HG02678 (cell line): ENCODE measurements around the gene TSG101.

Experiments used
- ATAC-seq: cut with Tn5 transposase; IDR thresholded peaks from one replicate; pipeline ENCODE4 v1.9.1; 2021; ENCODE audit warnings: mild to moderate bottlenecking, moderate library complexity; ENCODE audit not compliant: unreplicated experiment

The TSG101 gene, protein sequence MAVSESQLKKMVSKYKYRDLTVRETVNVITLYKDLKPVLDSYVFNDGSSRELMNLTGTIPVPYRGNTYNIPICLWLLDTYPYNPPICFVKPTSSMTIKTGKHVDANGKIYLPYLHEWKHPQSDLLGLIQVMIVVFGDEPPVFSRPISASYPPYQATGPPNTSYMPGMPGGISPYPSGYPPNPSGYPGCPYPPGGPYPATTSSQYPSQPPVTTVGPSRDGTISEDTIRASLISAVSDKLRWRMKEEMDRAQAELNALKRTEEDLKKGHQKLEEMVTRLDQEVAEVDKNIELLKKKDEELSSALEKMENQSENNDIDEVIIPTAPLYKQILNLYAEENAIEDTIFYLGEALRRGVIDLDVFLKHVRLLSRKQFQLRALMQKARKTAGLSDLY

DNA sequence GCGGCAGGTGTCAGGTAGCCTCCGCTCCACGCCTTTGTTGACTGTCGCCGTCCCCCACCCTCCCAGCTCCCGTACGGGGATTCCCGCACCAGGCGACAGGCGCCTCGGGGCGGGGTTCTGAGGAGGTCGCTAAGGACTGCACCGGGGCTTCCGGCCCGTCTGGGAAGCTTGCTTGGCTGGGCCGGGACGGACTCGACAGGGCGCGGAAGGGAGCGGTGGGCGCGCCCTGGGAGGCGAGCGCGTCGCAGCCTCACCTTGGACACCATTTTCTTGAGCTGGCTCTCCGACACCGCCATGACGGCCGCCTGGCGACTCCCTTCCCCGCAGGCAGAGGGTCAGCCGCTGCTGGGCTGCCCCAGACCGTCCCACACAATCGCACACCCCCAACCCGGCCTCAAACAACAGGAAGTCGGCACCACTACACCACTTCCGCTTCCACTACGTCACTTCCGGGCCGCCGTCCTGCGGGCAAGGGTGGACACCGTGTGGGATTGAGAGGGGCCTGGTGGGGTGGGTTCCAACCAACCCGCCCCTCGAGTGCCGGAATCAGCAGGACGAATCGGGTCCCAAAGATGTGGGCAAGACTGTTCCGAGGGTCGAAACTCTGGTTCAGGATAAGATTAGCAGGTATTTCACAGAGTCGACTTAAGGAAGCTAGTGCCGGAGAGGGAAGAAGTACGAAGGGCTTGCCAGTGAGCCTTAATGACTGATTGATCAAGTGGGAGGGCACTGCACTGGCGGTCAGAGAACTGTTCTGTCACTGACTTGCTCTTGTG, at the start of gene TSG101:
Gene TSG101 (minus strand): TSS at position 422 of the 776 bp plus-strand sequence. CDS start 126 bp downstream, at position 296.
- peak; percentile 96 for ATAC-seq

- no peak for ATAC-seq
These were observed 48.6 kb upstream of the TSG101 start for GRCh38 chr11:18575361-18575760.

DNA sequence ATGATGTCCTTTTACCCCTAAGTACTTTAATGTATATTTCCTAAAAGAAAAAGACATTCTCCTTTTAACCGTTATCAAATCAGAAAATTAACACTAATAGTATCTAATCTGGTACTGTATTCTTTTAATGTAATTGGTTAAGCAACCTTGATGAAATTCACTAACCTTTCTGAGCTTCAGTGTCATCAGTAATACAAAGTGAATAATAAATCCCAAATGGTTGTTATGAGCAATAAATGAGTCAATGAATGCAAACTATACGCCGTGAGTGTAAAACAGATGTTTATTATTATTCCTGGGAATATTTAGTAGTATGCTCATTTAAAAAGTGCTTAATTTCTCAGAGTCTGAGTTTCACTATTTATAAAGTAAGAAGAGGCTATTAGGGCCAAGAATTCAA, 40.3 kb upstream of the TSG101 start:
- no peak for ATAC-seq

DNA sequence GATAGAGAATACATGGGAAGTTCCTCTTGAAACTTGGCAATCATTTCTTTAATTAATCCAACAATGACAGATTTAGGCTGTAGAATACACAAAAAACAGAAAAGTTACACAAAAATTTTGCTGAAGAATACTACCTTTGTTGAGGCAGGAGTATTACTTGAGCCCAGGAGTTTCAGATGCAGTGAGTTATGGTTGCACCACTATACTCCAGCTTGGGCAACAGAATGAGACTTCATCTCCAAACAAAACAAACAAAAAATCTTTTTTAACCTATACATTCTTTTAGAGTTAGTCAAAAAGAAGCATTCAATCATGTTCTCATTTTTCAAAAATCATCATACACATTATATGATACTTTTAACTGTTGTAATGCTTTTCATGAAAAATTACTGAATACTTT, 39.7 kb upstream of the TSG101 start:
- ATAC-seq, result no peak

DNA sequence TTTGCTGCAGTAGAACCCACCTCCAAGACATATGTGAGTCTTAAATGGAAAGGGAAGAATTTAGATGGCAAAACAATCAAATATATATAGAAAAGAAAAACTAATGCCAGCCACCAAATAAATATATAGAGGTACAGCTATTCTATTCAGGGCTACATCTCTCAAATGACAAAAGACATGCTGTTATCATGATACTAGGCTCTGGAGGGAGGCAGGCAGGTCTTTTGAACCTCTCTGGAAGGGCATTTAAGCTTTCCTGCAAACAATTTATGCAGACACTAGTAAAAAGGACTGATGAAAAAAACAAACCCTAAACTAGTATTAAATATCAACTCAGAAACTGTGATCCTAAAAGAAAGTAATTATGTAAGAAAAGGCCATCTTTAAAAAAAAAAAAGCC, 37.4 kb upstream of the TSG101 start:
- no peak for ATAC-seq

DNA sequence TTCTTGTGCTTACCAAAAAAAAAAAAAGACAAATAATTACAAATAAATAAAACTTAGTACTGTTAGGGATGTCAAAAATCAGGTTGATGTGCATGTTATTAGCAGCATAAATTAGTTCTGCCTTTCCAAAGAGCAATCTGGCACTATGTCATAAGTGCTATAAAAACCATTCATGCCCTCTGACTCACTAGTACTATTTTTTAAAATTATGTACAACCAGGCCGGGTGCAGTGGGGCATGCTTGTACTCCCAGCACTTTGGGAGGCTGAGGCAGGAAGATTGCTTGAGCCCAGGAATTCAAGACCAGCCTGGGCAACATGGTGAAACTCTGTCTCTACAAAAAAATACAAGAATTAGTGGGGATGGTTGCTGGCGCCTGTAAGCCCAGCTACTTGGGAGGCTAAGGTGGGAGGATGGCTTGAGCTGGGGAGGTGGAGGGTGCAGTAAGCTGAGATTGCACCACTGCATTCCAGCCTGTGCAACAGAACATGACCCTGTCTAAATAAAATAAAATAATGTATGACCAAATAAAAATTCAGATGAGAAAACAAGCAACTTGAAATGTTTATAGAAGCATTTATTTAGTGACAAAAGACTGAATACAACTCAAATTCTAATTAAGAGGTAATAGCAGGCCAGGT, 36.5 kb upstream of the TSG101 start:
- no peak for ATAC-seq

DNA sequence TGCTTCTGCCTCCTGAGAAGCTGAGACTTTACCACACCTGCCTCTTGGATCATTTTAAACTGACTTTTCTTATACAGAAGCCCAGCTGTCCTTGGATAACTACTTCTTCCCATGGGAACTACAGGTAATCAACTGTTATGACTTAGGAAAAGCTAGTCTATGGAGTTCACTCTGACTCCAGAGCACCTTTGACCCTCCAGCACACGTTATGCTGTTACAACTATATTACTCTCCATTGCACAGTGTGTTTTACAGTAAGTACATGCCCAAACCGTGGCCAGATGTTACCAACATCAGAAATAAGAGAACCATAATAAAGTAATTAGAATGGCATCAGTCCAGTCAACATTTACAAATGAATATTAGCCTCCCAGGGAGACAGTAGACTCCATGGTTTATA, 21.3 kb upstream of the TSG101 start:
- no peak for ATAC-seq

DNA sequence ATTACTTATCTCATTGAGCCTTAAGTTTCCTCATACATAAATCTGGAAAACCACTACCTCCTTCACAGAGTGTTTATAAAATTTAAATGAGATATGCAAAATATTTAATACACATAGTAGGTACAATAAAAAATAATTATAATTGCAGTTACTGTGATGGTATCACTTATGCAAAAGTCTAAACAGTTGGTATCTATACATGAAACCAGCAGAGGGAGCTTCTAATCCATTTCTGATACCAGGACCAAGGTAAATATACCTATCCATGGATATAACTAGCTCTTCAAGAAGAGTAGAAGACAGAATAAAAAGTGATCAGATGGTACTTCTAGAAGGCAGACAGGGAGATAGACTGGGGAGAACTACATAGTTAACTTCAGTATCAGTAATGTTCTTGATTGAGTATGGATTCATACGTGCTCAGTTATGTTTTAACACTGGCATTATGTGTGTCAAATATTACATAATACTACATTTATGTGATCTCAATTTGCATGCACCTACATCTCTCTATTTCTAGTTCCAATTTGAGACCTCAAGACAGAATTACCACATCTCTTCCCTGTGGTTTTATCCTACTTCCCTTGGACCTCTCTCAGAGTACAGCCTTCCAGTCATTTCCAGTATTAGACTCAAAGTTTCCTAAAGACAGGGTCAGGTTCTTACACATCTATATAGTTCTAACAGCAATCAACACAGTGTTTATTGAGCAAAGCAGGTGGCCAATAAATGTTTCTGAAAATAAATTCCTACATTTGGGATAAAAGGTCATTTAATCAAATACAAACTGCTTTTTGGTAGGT, 13.7 kb upstream of the TSG101 start:
- ATAC-seq, result no peak

DNA sequence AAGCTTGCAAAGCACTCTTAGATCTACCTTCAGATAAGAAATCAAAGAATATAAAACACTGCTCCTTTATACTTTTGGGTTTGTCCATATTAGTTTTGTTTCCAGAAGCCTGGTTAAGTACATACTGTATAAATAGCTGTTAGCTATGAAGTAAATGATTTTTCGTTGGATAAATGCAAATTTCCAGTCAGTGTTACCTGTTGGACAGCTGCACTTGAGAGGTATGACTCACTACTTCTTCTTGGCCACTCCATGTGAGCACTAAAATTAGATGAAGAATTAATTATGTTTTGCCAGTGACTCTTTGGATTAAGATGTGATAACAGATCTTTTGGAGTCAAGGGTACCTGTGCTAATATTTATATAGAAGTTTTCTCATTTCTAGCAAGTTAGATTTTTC, 9.5 kb upstream of the TSG101 start:
- no peak for ATAC-seq

- ATAC-seq, result no peak
These were observed 7.5 kb upstream of the TSG101 start for GRCh38 chr11:18534245-18534644.

GRCh38 chr11:18533365-18533764, 6.6 kb upstream of the TSG101 start:
- no peak for ATAC-seq

GRCh38 chr11:18527512-18527911, 770 bp upstream of the TSG101 start:
- no peak for ATAC-seq

DNA sequence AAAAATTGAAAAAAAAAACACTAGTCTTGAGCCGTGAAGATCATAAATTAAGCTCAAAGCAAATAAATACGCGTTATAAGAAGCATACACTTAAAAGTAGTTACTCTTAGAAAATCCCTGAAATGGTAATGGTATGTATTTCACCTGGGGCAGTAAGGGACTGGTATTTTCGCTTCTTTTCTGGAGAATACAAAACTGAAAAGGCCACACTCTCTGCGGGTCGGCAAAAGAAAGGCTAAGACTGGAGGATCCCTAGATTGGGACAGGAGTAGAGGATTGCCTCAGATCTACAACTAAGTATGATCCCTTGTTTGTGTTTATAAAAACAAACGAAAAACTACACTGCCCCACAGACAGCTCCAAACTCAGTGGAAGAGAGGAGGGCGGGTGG, 617 bp downstream of the TSG101 start:
- ATAC-seq, result no peak

- ATAC-seq, result no peak
These were observed 2.5 kb downstream of the TSG101 start for GRCh38 chr11:18524248-18524647.

GRCh38 chr11:18523084-18523483, 3.7 kb downstream of the TSG101 start:
- no peak for ATAC-seq

DNA sequence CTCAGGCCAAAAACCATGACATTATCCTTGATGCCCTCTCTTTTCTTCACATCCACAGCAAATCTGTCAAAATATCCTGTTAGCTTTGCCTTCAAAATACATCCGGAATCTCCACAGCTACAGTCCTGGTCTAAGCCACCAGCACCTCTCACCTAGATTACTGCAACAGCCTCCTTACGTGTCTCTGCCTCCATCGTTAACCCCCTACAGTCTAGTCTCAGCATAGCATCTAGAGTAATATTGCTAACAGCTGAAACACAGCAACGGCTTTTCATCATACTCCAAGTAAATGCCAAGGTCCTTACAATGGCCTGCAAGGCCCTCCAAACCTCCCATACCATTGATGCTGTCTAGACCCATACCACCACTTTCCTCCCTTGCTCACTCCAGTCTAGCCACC, 4.4 kb downstream of the TSG101 start:
- ATAC-seq, result no peak

DNA sequence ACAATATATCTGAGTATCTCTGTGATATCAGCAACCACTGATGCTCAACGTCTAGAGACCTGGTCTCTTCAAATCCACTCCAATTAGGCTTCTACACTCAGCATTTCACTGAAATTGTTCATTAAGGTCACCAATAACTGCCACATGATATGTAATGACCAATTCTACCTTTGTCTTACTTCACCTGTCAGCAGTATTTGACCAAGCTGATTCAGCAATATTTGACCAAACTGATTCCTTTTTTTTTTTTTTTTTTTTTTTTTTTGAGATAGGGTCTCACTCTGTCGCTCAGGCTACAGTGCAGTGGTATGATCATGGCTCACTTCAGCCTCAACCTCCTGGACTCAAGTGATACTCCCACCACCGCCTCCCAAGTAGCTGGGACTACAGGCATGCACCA, 5.6 kb downstream of the TSG101 start:
- no peak for ATAC-seq

- no peak for ATAC-seq
These were observed 24.4 kb downstream of the TSG101 start for GRCh38 chr11:18502352-18502751.

DNA sequence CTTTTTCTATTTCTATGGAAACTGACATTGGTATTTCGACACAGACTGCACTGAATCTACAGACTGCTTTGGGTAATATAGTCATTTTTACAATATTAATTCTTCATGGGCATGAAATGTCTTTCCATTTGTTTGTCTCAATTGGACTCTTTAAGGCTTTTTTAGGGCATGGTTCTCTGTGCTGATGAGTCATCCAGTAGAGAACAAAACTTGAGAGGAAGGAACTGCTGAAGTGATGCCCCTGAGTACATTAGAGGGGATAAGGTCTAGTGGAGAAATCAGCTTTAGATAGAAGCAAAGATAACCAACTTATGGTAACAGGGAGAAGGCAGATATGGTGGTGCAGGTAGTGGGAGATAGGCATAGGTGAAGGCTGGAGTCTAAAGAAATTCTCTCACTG, 25.1 kb downstream of the TSG101 start:
- no peak for ATAC-seq

DNA sequence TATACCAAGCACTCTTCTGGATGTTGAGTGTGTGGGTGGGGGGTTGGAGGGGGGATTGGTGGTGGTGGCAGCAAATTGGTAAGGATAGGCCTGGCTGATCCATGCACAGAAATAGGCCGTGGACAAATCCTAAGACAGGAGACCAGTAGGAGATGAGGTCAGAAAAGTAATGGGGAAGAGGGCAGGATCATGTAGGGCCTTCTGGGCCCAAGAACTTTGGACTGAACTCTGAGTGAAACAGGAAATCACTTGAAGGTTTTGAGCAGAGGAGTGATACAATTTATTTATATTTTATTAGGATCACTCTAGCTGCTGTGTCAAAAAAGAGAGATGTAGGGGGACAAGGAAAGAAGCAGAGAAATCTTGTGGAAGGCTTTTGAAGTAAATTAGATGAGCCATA, 28.7 kb downstream of the TSG101 start:
- no peak for ATAC-seq

DNA sequence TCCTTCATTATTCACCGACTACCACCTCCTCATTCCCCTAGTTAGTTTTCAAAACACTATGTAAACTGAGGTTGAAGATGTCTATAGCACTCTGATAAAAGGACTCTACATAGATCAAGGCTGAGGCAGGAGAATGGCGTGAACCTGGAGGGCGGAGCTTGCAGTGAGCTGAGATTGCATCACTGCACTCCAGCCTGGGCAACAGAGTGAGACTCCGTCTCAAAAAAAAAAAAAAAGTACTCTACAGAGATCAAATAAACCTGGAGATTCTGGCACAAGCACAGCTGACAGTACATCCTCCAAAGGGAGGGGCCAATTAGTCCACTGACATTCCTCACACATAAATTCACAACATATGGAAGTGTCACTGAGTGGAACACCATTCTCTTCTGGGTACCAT, 31.0 kb downstream of the TSG101 start:
- no peak for ATAC-seq
